Activated CD8-positive, alpha-beta memory T cell treated with anti-CD3 and anti-CD28 coated beads for 48 hours (primary cell): ENCODE results near the gene RHCE.
A peak's percentile ranks its signal among the peaks of the same experiment; 100 is the strongest.
"Not testable (repeated sequence)": the region's sequence is repeated elsewhere in the genome, so short reads cannot be mapped to it uniquely, and the experiment has no call there.

Experiments used
- DNase-seq, 3 experiments: peaks; one replicate each; pipeline ENCODE4 v3.0.0-alpha.2; 2020; ENCODE audit warnings: low read depth in 2 of 3, low spot score in 2 of 3

RHCE gene

DNA sequence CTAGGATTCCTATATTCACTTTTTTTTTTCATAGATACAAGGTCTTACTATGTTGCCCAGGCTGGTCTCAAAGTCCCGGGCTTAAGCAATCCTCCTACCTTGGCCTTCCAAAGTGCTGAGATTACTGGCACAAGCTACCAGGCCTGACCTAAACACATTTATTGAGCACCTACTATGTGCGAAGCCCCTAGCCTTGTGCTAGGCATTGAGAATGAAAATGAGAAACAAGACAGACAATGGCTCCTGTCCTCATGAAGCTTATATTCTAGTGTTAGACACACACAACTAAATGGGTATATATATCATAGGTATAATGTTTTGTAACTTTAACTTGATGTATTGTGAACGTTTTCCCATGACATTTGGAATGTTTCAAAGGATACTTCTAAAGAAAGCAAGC is 71.0 kb downstream of the RHCE start:
- DNase-seq: no peak

DNA sequence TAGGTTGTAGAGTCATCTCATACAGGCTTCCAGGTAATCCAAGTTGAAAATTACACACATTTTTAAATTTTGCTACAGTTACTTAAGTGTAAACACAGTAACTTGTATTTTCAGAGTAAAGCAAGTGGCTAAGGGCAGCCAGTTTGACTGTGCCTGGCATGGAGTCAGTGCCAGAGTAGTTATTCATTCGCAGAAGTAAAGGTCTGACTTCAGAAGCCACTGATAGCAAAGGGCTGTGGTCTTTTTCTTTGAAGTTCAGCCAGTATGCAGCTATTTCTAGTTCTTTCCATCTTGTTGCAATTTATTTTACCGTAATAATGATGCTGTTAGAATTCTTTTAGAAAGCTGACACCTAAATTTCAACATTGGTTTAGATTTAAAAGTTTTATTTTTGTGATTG is 73.1 kb downstream of the RHCE start:
- DNase-seq: no peak

DNA sequence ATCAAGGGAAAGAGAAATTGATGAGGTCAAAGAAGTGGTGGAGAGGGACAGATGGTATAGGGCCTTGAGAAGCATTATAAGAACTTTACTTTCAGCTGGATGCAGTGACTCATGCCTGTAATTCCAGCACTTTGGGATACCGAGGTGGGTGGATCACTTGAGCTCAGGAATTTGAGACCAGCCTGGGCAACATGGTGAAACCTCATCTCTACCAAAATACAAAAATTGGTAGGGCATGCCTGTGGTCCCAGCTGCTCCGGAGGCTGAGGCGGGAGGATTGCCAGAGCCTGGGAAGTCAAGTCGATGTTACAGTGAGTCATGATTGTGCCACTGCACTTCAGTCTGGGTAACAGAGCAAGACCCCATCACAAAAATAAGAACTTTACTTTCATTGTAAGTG is 76.8 kb downstream of the RHCE start:
- DNase-seq: no peak

DNA sequence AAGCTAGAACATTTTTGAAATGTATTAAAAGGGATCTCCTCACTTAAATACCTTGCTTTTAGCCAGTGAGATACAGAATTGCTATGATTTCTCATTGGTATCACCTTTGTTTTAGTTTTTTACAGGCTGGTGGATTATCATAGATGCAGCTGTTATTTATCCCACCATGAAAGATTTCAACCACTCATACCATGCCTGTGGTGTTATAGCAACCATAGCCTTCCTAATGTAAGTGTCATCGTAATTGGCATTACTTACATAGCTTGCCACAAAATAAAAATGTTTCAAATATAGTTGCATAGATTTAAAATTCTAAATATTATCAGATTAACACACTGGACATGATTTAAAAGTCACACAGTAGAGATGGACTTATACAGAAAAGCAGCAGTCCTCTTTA is 77.8 kb downstream of the RHCE start:
- no peak for DNase-seq

DNA sequence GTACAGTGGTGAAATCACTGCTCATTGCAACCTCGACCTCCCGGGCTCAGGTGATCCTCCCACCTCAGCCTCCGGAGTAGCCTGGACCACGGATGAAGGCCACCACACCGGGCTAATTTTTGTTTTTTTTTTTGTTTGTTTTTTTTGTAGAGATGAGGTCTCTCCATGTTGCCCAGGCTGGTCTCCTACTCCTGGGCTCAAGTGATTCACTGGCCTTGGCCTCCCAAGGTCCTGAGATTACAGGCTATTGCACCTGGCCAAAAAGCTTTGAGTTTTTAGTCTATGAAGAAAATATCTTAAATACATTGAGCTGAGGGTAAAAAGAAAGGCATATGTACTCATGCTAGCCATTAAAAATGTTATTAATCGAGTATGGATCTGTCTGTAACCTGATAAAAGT is 78.9 kb downstream of the RHCE start:
- DNase-seq: no peak

DNA sequence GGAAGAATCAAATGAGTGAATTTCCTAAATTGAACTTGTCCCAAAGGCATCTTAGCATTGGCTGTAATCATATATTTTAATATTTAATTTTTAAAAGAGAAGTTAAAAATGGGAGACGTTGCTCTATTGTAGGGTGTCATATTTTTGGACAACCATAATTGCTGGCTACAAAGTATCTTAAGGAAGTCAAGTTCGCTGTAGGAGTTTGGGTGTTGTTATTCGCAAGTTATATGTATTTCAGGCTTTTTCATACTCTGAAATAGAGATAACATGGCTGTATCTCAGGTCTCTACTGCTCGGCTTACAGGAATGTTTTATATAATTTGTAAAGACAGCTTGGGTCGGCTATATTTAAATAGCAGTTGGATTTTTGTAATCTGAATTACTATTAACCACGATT is 81.6 kb downstream of the RHCE start:
- DNase-seq: no peak

DNA sequence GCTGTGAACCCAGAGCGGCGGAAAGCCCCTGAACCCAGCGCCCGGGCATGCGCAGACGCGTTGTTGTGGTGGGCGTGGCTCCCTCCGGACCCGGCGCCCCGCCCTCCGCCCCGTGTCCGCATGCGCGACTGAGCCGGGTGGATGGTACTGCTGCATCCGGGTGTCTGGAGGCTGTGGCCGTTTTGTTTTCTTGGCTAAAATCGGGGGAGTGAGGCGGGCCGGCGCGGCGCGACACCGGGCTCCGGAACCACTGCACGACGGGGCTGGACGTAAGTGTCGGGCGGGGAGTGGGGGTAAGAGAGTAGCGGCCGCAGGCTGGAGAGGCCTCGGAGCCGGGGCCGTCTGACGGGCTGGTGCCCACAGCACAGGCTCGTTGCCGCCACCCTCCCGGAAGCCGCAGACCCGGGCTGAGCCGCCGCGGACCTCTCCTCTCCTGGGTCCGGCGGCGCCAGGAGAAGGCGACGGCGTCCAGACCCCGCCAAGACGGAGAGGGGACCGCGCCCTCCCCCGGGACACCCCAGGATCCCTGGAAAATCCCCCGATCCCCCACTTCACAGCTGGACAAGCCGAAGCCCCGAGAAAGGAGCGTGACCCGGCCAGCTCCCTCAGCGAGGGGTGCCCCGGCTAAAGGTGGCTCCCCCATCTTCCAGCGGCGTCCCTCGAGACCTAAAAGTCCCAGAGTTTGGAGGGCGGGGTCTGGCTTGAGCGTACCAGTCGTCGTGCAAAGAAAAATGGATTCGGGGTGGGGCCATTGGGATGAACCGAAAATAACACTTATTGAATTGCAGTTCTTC is 82.2 kb downstream of the RHCE start, which contains the start of gene TMEM50A:
Gene TMEM50A, plus strand, starts transcription at position 147 of the 794 bp plus-strand sequence. CDS start 2,153 bp downstream, outside the sequence.
- peak; percentile 77 to 87 (median 82) for DNase-seq

DNA sequence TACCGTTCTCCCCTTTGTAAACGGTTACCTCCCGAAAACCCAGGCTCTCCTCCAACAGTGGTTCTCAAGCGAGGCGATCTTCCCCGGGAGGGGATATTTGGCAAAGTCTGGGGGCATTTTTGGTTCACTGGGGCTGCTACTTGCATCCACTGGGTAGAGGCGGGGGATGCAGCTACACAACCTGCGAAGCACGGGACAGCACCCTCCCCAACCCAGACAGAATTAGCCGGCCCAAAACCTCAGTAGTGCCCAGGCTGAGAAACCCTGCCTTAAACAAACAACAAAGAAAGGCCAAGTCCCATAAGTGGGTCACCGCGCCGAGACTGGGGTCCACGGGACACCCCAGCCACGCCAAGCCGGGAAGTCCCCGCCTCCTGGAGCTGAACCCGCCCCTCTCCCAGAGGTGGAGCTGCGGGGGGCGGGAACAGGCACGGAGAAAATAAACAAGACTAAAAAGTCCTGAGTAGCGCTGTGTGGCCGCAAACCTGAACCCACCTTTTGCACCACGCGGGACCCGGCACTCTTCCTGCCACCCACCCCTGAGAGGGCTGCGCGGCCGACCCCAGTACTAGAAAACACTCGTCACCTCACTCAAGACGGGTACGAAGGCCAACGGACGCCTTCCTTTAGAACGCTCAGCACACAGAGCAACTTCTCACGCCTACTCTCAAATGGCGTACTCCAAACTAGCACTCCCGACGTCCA is 83.0 kb downstream of the RHCE start:
- peak in 1 of 3 experiments; percentile 15 for DNase-seq

DNA sequence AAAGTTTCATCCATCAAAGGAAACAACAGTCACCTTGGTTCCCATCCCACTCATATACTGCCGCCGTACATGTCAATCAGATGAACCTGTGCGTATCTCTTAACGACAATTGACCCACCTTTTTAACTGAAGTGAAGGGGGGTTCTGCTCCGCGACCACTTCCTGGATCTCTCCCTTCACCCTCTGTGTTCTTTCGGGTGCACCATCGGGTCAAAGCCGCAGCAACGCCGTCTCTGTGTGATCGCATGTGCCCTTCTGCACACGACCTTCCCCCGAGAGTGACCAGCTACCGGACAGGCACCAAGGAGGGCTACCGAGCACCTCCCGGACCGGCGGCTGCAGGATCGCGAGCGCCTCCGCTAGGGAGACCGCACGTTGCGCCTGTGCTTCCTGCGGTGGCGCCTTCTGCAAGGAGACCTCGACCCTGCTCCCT is 83.7 kb downstream of the RHCE start:
- peak in 2 of 3 experiments; percentile 8 to 10 for DNase-seq

DNA sequence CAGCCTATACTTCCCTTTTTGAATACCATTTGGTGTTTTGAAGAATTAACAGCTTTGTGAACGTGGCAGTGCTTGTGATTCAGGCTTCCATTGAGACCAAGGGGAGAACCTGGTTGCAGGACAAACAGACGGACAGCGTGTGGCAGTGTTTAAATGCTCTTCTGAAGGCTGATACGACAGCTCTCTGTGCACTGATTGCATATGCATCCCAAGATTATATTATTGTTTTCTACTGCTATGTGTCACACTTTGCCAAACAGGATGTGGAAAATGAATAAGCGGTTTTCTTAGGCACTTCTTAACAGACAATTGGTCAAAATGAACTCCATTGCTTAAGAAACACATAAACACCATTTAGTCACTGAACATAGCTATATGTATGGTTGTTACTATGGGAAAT is 90.7 kb downstream of the RHCE start:
- not testable (repeated sequence) for DNase-seq

DNA sequence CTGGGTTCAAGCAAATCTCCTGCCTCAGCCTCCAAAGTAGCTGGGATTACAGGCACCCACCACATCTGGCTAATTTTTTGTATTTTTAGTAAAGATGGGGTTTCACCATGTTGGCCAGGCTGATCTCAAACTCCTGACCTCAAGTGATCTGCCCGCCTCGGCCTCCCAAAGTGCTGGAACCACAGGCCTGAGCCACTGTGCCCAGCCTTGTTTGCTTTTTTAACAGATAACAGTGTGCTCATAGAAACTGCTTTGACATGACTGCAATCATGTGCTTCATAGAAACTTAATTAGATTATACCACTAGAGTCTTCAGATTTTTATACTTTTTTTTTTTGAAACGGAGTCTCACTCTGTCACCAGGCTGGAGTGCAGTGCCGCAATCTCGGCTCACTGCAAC is 91.3 kb downstream of the RHCE start:
- DNase-seq: not testable (repeated sequence)

DNA sequence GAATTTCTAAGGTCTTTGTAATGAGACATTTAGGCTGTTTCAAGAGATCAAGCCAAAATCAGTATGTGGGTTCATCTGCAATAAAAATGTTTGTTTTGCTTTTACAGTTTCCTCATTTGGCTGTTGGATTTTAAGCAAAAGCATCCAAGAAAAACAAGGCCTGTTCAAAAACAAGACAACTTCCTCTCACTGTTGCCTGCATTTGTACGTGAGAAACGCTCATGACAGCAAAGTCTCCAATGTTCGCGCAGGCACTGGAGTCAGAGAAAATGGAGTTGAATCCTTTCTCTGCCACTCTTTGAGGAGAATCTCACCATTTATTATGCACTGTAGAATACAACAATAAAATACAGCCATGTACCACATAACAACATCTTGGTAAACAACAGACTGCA is 91.8 kb downstream of the RHCE start:
- not testable (repeated sequence) for DNase-seq

DNA sequence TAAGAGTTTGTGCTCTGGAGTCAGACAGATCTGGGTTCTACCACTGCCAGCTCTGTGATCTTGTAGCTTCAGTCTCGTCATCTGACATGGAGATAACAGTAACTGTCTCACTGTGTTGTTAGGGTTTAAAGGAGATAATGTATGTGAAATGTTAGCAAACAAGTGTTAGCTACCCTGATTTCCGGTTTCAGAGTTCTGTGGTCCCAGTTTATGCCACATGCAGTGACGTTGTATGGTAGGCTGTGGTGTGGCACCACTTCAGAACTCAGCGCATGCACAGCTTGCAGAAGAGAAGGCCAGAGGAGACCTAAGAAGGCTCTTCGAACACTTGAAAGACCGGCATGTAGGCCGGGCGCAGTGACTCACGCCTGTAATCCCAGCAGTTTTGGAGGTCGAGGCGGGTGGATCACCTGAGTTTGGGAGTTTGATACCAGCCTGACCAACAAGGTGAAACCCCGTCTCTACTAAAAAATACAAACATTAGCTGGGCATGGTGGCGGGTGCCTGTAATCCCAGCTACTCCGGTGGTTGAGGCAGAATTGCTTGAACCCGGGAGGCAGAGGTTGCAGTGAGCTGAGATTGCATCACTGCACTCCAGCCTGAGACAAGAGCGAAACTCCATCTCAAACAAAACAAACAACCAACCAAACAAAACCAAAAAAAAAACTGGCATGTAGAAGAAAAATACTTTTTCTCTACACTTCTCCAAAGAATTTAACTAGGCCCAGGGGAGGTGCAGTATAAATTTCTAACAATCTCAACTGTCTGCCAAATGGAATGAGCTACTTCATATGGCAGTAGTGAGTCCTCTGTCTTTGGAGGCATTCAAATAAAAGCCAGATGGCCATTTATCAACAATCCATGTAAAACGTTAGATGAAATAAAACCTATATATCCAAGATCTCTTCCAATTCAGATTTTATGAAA is 92.5 kb downstream of the RHCE start:
- DNase-seq: not testable (repeated sequence)

DNA sequence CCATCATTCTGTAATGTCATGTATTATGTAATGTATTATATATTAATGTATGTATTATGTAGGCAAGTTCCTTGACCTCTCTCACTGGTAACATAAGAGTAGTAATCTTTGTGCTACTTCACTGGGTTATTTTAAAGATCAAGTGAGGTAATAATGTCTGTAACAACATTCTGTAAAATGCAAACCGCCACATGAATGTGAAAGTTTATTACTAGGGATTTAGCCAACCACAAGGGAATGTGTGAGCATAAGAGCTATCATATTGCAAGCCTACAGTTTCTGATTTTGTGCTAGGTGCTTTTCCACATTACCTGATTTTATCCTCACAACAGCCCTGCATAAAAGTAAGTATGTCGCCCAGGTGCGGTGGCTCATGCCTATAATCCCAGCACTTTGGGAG is 96.2 kb downstream of the RHCE start:
- DNase-seq: not testable (repeated sequence)

DNA sequence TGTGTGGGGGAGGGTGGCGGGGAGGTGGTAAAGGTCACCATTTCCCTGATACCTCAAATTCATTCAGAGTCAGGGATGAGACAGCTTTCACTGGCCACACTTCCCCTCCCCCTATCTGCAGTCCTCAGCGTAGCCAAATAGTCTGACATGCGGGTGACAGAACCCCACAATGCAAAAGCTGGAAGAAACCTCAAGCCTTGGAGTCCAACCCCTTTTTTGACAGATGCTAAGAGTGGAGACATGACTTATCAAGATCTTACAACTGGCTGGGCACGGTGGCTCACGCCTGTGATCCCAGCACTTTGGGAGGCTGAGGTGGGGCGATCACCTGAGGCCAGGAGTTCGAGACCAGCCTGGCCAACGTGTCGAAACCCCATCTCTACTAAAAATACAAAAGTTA is 98.5 kb downstream of the RHCE start:
- not testable (repeated sequence) for DNase-seq

DNA sequence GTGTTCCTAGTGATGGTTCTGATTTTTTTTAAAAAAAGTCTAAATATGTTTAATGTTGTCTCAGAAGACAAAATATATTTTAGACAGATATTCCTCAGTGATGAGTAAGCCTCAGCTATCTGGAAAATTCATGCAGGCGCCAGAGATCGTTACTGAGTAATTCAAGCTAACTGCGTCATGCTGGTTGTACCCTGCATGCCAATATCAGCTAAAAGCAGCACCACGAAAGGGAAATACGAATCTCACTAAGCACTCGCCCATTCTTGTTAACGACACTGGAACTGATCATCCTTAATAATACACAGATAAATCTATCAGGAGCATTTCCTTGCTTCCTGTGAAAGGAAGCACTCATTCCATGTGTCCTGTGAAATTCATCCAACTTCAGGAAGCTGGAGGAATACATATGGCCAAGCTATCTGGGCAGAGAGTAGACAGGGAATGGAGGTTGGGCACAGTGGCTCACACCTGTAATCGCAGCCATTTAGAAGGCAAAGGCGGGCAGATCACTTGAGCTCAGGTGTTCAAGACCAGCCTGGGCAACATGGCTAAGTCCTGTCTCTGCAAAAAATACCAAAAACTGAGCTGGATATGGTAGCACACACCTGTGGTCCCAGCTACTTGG is 100.2 kb downstream of the RHCE start:
- not testable (repeated sequence) for DNase-seq

DNA sequence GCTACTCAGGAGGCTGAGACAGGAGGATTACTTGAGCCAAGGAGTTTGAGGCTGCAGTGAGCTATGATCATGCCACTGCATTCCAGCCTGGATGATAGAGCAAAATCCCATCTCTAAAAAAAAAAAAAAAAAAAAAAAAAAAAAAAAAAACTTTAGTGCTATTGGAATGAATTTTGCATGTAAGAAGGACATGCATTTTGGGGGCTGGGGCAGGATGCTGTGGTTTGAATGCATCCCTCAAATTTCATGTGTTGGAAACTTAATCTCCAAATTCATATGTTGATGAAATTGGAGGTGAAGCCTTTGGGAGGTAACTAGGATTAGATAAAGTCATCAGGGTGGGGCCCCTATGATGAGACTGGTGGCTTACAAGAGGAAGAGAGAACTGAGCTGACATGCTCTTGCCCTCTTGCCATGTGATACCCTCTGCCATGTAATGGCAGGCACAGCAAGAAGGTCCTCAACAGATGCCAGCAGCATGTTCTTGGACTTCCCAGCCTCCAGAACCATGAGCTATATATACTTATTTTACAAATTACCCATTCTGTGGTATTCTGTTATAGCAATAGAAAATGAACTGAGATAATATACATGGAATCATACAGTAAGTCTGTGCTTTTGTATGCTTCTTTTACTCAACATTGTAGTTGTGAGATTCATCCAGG is 107.7 kb downstream of the RHCE start:
- not testable (repeated sequence) for DNase-seq
